ENCODE data around the gene PRX.

The PRX gene

GRCh38 chr19:40422748-40423566 lies 9.8 kb upstream of the PRX start:
- H3K9me3 ChIP-seq (ENCODE audit: control insufficient read depth, low read length) = no peaks in the 10 kb centered on the region
- peak overlapping the region; percentile 98 for H3K27ac ChIP-seq (ENCODE audit: low read depth, low read length, severe bottlenecking)
- 94 to 96% methylated on average over 19 to 25 of the region's 31 CpGs for WGBS, 2 experiments (ENCODE audit: insufficient coverage in 2 of 2)
- H3K36me3 ChIP-seq (ENCODE audit: control insufficient read depth, insufficient read depth, low read length) = peaks cover 21% of the 10 kb centered on the region
- peaks cover 24% of the 10 kb centered on the region for H3K4me1 ChIP-seq (ENCODE audit: control insufficient read depth, insufficient read depth, low read length, poor library complexity, severe bottlenecking)
- no peak overlapping the region for H3K4me3 ChIP-seq (ENCODE audit: extremely low read depth, insufficient read depth, low read length, poor library complexity, severe bottlenecking)

DNA sequence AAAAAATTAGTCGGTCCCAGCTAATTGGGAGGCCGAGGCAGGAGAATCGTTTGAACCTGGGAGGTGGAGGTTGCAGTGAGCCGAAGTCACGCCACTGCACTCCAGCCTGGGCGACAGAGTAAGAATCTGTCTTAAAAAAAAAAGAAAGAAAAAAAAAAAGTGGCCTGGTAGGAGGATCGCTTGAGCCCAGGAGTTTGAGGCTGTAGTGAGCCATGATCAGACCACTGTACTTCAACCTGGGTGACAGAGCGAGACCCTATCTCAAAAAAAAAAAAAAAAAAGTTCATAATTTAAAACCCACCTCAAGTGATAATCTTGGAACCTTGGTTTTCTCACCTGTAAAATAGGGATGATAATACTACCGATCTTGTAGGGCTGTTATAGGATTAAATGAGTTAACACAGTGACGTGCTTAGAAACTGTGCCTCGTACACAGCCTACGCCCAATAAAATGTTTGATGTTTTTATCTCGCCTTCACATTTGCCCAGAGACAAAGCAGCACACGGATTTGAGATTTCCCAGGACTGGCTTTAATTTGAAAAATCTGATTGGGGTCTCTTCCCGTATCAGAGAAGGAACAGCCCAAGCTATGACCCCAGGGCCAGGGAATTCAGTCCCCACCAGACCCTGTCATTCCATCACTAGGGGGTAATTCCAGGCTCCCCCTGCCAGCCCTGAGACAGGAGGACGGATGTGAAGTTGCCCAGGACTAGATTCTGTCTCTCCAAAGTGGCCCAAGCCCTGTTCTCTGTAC lies 9.0 kb upstream of the PRX start:
- 90 to 91% methylated on average over 13 of the region's 16 CpGs for WGBS, 2 experiments (ENCODE audit: insufficient coverage in 2 of 2)
- H3K9me3 ChIP-seq (ENCODE audit: control insufficient read depth, low read length) = no peaks in the 10 kb centered on the region
- H3K4me3 ChIP-seq (ENCODE audit: extremely low read depth, insufficient read depth, low read length, poor library complexity, severe bottlenecking) = no peak overlapping the region
- peaks cover 21% of the 10 kb centered on the region for H3K36me3 ChIP-seq (ENCODE audit: control insufficient read depth, insufficient read depth, low read length)
- peaks cover 32% of the 10 kb centered on the region for H3K4me1 ChIP-seq (ENCODE audit: control insufficient read depth, insufficient read depth, low read length, poor library complexity, severe bottlenecking)
- peak overlapping the region; percentile 98 for H3K27ac ChIP-seq (ENCODE audit: low read depth, low read length, severe bottlenecking)

DNA sequence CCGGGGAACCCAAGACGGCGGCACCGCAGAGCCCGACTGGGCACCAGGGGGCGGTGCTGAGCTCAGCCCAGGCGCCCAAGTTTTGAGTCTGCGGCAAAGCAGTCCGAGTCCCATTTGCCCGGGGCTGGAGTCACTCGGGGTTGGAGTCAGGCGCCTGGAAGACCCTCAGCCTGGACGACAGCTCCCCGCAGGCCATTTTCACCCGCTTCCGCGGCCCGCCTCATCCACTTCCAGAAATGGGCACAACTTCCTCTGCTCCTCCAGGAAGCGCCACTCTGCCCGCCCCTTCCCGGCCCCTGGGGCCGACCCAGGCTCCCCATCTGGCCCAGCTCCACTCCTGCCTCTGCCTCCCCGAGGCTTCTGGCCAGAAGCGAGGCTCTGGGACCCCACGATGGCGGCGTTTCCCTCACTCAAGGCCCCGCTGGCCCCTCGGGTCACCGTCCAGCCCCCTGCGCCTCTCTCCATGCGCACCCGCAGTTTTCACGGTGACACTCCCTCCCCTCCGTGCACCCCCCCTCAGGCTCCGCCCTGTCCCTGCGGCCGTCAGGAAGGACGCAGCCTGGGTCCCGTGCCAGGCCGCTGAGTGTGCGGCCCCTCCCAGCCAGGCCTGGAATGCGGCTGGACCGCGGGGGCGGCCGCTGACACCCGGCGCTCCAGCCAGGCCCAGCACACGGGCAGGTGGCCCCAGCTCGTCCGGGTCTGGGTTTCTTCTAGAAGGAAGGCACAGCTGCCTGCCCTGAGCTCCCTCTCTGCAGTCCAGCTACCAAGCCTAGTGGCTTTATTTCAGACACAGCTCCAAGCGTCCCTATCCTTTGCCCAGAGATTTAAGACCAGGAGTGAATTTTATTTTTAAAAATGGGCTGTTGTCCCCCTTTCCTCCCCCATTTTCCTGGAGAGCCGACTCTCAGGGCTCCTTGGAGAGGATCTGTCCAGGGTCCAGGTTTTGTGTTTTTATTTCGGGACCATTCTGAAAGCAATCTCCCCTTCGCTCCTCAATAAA lies 7.9 kb upstream of the PRX start:
- peaks cover 35% of the 10 kb centered on the region for H3K4me1 ChIP-seq (ENCODE audit: control insufficient read depth, insufficient read depth, low read length, poor library complexity, severe bottlenecking)
- peak overlapping the region; percentile 98 for H3K27ac ChIP-seq (ENCODE audit: low read depth, low read length, severe bottlenecking)
- H3K4me3 ChIP-seq (ENCODE audit: extremely low read depth, insufficient read depth, low read length, poor library complexity, severe bottlenecking) = peak overlapping the region; percentile 46
- 1 to 4% methylated on average over 52 to 55 of the region's 56 CpGs for WGBS, 2 experiments (ENCODE audit: insufficient coverage in 2 of 2)
- H3K36me3 ChIP-seq (ENCODE audit: control insufficient read depth, insufficient read depth, low read length) = peaks cover 21% of the 10 kb centered on the region
- H3K9me3 ChIP-seq (ENCODE audit: control insufficient read depth, low read length) = no peaks in the 10 kb centered on the region

DNA sequence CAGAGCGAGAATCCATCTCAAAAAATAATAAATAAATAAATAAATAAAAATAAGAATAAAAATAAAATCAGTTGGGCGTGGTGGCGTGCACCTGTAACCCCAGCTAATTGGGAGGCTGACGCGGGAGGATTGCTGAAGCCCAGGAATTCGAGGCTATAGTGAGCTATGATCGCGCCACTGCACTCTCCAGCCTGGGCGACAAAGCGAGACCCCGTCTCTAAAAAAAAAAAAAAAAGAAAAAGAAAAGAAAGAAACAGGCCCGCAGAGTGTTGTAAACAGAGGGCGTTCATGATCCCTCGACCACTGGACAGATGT lies 7.2 kb upstream of the PRX start:
- H3K4me3 ChIP-seq (ENCODE audit: extremely low read depth, insufficient read depth, low read length, poor library complexity, severe bottlenecking) = peak overlapping the region; percentile 46
- peak overlapping the region; percentile 98 for H3K27ac ChIP-seq (ENCODE audit: low read depth, low read length, severe bottlenecking)
- H3K9me3 ChIP-seq (ENCODE audit: control insufficient read depth, low read length) = no peaks in the 10 kb centered on the region
- peaks cover 35% of the 10 kb centered on the region for H3K4me1 ChIP-seq (ENCODE audit: control insufficient read depth, insufficient read depth, low read length, poor library complexity, severe bottlenecking)
- WGBS, 2 experiments (ENCODE audit: insufficient coverage in 2 of 2) = 60 to 68% methylated on average over 13 of the region's 14 CpGs
- H3K36me3 ChIP-seq (ENCODE audit: control insufficient read depth, insufficient read depth, low read length) = peaks cover 21% of the 10 kb centered on the region

GRCh38 chr19:40419780-40420179 lies 6.6 kb upstream of the PRX start:
- no peak overlapping the region for H3K27ac ChIP-seq (ENCODE audit: low read depth, low read length, severe bottlenecking)
- 92 to 99% methylated on average over 5 of the region's 5 CpGs for WGBS, 2 experiments (ENCODE audit: insufficient coverage in 2 of 2)
- peaks cover 36% of the 10 kb centered on the region for H3K4me1 ChIP-seq (ENCODE audit: control insufficient read depth, insufficient read depth, low read length, poor library complexity, severe bottlenecking)
- no peaks in the 10 kb centered on the region for H3K9me3 ChIP-seq (ENCODE audit: control insufficient read depth, low read length)
- peaks cover 21% of the 10 kb centered on the region for H3K36me3 ChIP-seq (ENCODE audit: control insufficient read depth, insufficient read depth, low read length)
- H3K4me3 ChIP-seq (ENCODE audit: extremely low read depth, insufficient read depth, low read length, poor library complexity, severe bottlenecking) = no peak overlapping the region

GRCh38 chr19:40419066-40419612 lies 6.0 kb upstream of the PRX start:
- H3K9me3 ChIP-seq (ENCODE audit: control insufficient read depth, low read length) = no peaks in the 10 kb centered on the region
- peaks cover 21% of the 10 kb centered on the region for H3K36me3 ChIP-seq (ENCODE audit: control insufficient read depth, insufficient read depth, low read length)
- no peak overlapping the region for H3K4me3 ChIP-seq (ENCODE audit: extremely low read depth, insufficient read depth, low read length, poor library complexity, severe bottlenecking)
- 84 to 98% methylated on average over 5 of the region's 5 CpGs for WGBS, 2 experiments (ENCODE audit: insufficient coverage in 2 of 2)
- no peak overlapping the region for H3K27ac ChIP-seq (ENCODE audit: low read depth, low read length, severe bottlenecking)
- peaks cover 40% of the 10 kb centered on the region for H3K4me1 ChIP-seq (ENCODE audit: control insufficient read depth, insufficient read depth, low read length, poor library complexity, severe bottlenecking)

DNA sequence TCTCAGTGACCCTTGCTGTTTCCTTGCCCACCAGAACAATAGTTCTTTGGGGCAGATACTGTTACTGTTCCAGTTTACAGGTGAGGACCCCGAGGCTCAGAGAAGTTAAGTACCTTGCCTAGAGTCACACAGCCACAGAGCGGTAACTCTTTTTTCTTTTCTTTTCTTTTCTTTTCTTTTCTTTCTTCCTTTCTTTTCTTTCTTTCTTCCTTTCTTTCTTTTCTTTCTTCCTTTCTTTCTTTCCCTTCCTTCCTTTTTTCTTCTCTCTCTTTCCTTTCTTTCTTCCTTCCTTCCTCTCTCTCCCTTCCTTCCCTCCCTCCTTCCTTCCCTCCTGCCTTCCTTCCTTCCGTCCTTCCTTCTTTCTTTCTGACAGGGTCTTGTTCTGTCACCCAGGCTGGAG lies 4.9 kb upstream of the PRX start:
- H3K27ac ChIP-seq (ENCODE audit: low read depth, low read length, severe bottlenecking) = peak overlapping the region; percentile 71

DNA sequence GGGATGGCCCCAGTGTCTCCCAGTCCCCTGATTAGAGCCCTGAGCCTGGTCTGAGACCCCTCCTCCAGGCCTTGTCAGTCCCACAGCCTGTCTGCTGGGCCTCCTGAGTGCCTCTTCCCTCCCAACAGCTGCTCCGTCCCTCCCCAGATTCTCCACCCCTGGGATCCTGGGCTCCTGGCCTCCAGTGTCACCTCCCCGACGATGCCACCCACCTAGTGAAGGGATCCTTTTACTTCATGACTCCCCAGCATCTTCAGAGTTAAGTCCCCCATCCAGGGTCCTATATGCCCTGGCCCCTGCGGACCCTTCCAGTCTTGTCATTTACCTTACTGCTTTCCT lies 4.4 kb upstream of the PRX start:
- Histone ChIP-seq H3K4me3 (ENCODE audit: extremely low read depth, insufficient read depth, low read length, poor library complexity, severe bottlenecking) (no peak overlapping the region), H3K9me3 (ENCODE audit: control insufficient read depth, low read length) (no peaks in the 10 kb centered on the region), H3K27ac (ENCODE audit: low read depth, low read length, severe bottlenecking) (peak overlapping the region; percentile 71), H3K36me3 (ENCODE audit: control insufficient read depth, insufficient read depth, low read length) (peaks cover 10% of the 10 kb centered on the region), H3K4me1 (ENCODE audit: control insufficient read depth, insufficient read depth, low read length, poor library complexity, severe bottlenecking) (peaks cover 36% of the 10 kb centered on the region)
- WGBS, 2 experiments (ENCODE audit: insufficient coverage in 2 of 2) = 87 to 90% methylated on average over 3 to 4 of the region's 4 CpGs

More for the DNA sequence above, 4.9 kb upstream of the PRX start:
- H3K36me3 ChIP-seq (ENCODE audit: control insufficient read depth, insufficient read depth, low read length) = peaks cover 14% of the 10 kb centered on the region
- H3K9me3 ChIP-seq (ENCODE audit: control insufficient read depth, low read length) = no peaks in the 10 kb centered on the region
- no peak overlapping the region for H3K4me3 ChIP-seq (ENCODE audit: extremely low read depth, insufficient read depth, low read length, poor library complexity, severe bottlenecking)
- peaks cover 40% of the 10 kb centered on the region for H3K4me1 ChIP-seq (ENCODE audit: control insufficient read depth, insufficient read depth, low read length, poor library complexity, severe bottlenecking)
- WGBS, 2 experiments (ENCODE audit: insufficient coverage in 2 of 2) = 95 to 96% methylated on average over 3 of the region's 3 CpGs

DNA sequence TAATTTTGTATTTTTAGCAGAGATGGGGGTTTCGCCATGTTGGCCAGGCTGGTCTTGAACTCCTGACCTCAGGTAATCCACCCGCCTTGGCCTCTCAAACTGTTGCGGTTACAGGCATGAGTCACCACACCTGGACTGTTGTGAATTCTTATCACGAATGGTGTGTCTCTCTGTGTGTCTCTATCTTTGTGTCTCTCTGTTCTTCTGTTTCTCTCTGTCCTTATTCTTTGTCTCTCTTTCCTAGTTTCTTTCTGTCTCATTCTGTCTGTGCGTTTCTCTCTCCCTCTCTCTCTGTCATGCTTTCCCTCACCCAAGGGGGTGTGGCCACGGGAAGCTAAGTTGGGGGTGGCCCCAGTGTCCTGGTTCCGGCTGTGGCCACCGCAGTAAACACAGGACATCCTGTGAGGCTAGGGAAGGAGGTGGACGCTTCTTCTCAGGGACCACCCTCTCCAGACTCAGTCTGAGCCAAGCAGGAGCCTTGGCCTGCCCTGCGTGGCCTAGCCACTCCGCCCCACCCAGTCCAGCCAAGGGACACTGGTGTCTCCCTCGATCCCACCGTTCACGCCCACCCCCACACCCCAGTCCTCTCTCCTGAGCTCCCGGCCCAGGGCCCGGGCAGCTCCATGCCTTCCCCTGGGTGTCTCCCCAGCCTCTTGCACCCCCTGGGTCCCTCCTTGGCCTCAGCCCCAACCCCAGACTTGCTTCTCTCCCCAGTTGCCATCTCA lies 3.9 kb upstream of the PRX start:
- no peaks in the 10 kb centered on the region for H3K9me3 ChIP-seq (ENCODE audit: control insufficient read depth, low read length)

DNA sequence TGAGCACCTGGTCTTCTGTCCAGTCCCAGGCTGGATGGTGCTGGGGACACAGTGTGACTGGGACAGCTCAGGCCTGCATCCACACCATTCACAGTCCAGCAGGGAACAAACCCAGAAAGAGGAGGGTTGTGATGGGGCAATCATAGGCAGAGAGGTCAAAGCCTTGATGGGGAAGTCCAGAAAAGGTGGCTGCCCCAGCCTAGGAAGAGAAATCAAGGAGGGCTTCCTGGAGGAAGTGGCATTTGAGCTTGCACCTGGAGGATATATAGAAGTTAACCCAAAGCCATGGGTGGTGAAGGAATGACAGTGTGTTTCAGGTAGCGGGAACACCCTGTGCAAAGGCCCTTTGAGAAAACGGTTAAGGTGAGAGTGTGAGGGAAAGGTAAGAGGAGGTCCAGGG lies 2.6 kb upstream of the PRX start:
- 94 to 95% methylated on average over 2 of the region's 2 CpGs for WGBS, 2 experiments (ENCODE audit: insufficient coverage in 2 of 2)

More for the DNA sequence above, 3.9 kb upstream of the PRX start:
- peaks cover 30% of the 10 kb centered on the region for H3K4me1 ChIP-seq (ENCODE audit: control insufficient read depth, insufficient read depth, low read length, poor library complexity, severe bottlenecking)
- H3K36me3 ChIP-seq (ENCODE audit: control insufficient read depth, insufficient read depth, low read length) = peaks cover 5% of the 10 kb centered on the region
- 80 to 87% methylated on average over 11 to 12 of the region's 16 CpGs for WGBS, 2 experiments (ENCODE audit: insufficient coverage in 2 of 2)
- peak overlapping the region; percentile 71 for H3K27ac ChIP-seq (ENCODE audit: low read depth, low read length, severe bottlenecking)
- H3K4me3 ChIP-seq (ENCODE audit: extremely low read depth, insufficient read depth, low read length, poor library complexity, severe bottlenecking) = no peak overlapping the region

More for the DNA sequence above, 2.6 kb upstream of the PRX start:
- H3K9me3 ChIP-seq (ENCODE audit: control insufficient read depth, low read length) = no peaks in the 10 kb centered on the region
- H3K4me3 ChIP-seq (ENCODE audit: extremely low read depth, insufficient read depth, low read length, poor library complexity, severe bottlenecking) = no peak overlapping the region
- H3K36me3 ChIP-seq (ENCODE audit: control insufficient read depth, insufficient read depth, low read length) = no peaks in the 10 kb centered on the region
- no peak overlapping the region for H3K27ac ChIP-seq (ENCODE audit: low read depth, low read length, severe bottlenecking)
- H3K4me1 ChIP-seq (ENCODE audit: control insufficient read depth, insufficient read depth, low read length, poor library complexity, severe bottlenecking) = peaks cover 26% of the 10 kb centered on the region
